ENCODE data around the gene SIMC1. TPM values are rescaled to one million over a fixed set of nuclear protein-coding genes. Genes with fewer than 3 reads are reported as not detected.

SIMC1 gene
- total and polyA plus RNA-seq, 2 donors (not counting 3 experiments of a cell fraction or from before 2014, with no cell fraction given) = 9.0 to 16.2 TPM

- peak overlapping the region; percentile 67 for H3K27ac ChIP-seq (ENCODE audit: insufficient read depth, low read depth, low read length)
- H3K9ac ChIP-seq (replicated peaks; ENCODE audit: extremely low read depth, insufficient read depth, low read length) = peak overlapping the region; percentile 95
- H3K4me1 ChIP-seq (ENCODE audit: control insufficient read depth, extremely low read depth, insufficient read depth, low read length) = peaks cover 8% of the 10 kb centered on the region
- POLR2A ChIA-PET = no interaction called here
- peaks cover 0 to 3% of the 10 kb centered on the region in 2 experiments for H3K36me3 ChIP-seq (ENCODE audit: control insufficient read depth in 2 of 2, extremely low read depth in 1 of 2, insufficient read depth in 2 of 2, low read length in 2 of 2)
- FAIRE-seq (peak; percentile 46), DNase-seq (ENCODE audit: low read depth, low spot score) (peak; percentile 39)
- TF ChIP-seq, protein P1, sequence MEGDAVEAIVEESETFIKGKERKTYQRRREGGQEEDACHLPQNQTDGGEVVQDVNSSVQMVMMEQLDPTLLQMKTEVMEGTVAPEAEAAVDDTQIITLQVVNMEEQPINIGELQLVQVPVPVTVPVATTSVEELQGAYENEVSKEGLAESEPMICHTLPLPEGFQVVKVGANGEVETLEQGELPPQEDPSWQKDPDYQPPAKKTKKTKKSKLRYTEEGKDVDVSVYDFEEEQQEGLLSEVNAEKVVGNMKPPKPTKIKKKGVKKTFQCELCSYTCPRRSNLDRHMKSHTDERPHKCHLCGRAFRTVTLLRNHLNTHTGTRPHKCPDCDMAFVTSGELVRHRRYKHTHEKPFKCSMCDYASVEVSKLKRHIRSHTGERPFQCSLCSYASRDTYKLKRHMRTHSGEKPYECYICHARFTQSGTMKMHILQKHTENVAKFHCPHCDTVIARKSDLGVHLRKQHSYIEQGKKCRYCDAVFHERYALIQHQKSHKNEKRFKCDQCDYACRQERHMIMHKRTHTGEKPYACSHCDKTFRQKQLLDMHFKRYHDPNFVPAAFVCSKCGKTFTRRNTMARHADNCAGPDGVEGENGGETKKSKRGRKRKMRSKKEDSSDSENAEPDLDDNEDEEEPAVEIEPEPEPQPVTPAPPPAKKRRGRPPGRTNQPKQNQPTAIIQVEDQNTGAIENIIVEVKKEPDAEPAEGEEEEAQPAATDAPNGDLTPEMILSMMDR (IDR thresholded peaks at IDR 0.05; ENCODE audit: extremely low read depth in 1 of 2, insufficient read depth in 1 of 2, low read depth in 1 of 2, low read length in 2 of 2) = no peak
- TF ChIP-seq GATA2 (IDR thresholded peaks at IDR 0.05; ENCODE audit: insufficient read depth, insufficient read length, low read depth, low read length) = no peak
- no peak for TF ChIP-seq JUN (IDR thresholded peaks at IDR 0.05; ENCODE audit: borderline replicate concordance, insufficient read depth, insufficient read length, low read depth)
- no peak for TF ChIP-seq MYC (IDR thresholded peaks at IDR 0.05; ENCODE audit: low read depth, low read length)
- TF ChIP-seq POLR2A (IDR thresholded peaks at IDR 0.05; ENCODE audit: low read depth, low read length) = no peak
- no peak for TF ChIP-seq POLR2AphosphoS5 (IDR thresholded peaks at IDR 0.05; ENCODE audit: insufficient read depth, low read depth, low read length)
- TF ChIP-seq, protein P2, sequence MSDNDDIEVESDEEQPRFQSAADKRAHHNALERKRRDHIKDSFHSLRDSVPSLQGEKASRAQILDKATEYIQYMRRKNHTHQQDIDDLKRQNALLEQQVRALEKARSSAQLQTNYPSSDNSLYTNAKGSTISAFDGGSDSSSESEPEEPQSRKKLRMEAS (IDR thresholded peaks at IDR 0.05; ENCODE audit: insufficient read depth, insufficient read length) = no peak
- no peak for TF ChIP-seq EZH2 (IDR thresholded peaks at IDR 0.05; ENCODE audit: borderline replicate concordance, low read depth, low read length, severe bottlenecking)
- no peak for TF ChIP-seq FOS (IDR thresholded peaks at IDR 0.05; ENCODE audit: borderline replicate concordance, insufficient read depth, low read length)
- H3K9me1 ChIP-seq (replicated peaks; ENCODE audit: control insufficient read depth, extremely low read depth, insufficient read depth, low read length) = no peaks in the 10 kb centered on the region
- H2AFZ ChIP-seq (ENCODE audit: low read depth, low read length) = peak overlapping the region; percentile 94
- dilution Hi-C loops (cut with MboI; ENCODE audit: extremely low pct_ligation_motif_present, low sequenced_read_pairs) (no loop called here), intact Hi-C loops (cut with micrococcal nuclease) (loop anchor here (1.0 to 10.0 kb wide), 3 partner anchors 27 to 176 kb away; partner anchors contain the start of genes HIGD2A, NOP16, RNF44 and SIMC1)
- no peaks in the 10 kb centered on the region for H3K9me3 ChIP-seq (replicated peaks; ENCODE audit: control insufficient read depth, insufficient read depth, low read length)
- no TSS peak for BruUV-seq (replicated peaks)
- H3K4me3 ChIP-seq (replicated peaks in 1 of 3; ENCODE audit: insufficient read depth in 1 of 3, low read depth in 1 of 3, low read length in 3 of 3) = peak overlapping the region; percentile 83 to 99 (median 92)
- CTCF ChIA-PET = interaction anchor here (1.1 to 2.9 kb wide), 3 partner anchors 11 to 1246 kb away, joined by 3 to 12 read pairs (median 4); no protein-coding TSS in a partner anchor
- no peaks in the 10 kb centered on the region for H4K20me1 ChIP-seq (replicated peaks; ENCODE audit: control insufficient read depth, extremely low read depth, insufficient read depth, low read length)
- H3K27me3 ChIP-seq (ENCODE audit: control insufficient read depth in 2 of 2, insufficient read depth in 2 of 2, low read length in 2 of 2) = no peaks in the 10 kb centered on the region
- peak overlapping the region; percentile 75 for H3K4me2 ChIP-seq (ENCODE audit: insufficient read depth, low read length)
- peaks cover 42% of the 10 kb centered on the region for H3K79me2 ChIP-seq (ENCODE audit: control insufficient read depth, insufficient read depth, low read length)
Measured at GRCh38 chr5:176360894-176361436, 122.7 kb downstream of the SIMC1 start.

Measured in endothelial cell of umbilical vein (primary cell).